B cell (primary cell): ENCODE data around the gene KLHL20.

Experiments used
- CTCF ChIP-seq: fragments of 200-600 bp; IDR thresholded peaks from one replicate; pipeline ENCODE4 v1.8.0; 2022; ENCODE audit warnings: antibody characterized with exemption, mild to moderate bottlenecking
- EZH2 ChIP-seq: IDR thresholded peaks from 2 replicates; pipeline ENCODE4 v1.6.1; 2012; ENCODE audit warnings: borderline replicate concordance, low read depth, mild to moderate bottlenecking, moderate library complexity, low read length; ENCODE audit not compliant: insufficient read depth, poor library complexity, severe bottlenecking

- TF ChIP-seq CTCF, result no peak
- no peak for TF ChIP-seq EZH2
Measured at GRCh38 chr1:173779936-173780335, 65.2 kb downstream of the KLHL20 start.
